Astrocyte (in vitro differentiated cells and primary cell): ENCODE data around the gene MBOAT7.

Experiments
- EZH2 ChIP-seq: IDR thresholded peaks from 2 replicates; pipeline ENCODE4 v1.6.1; 2012; ENCODE audit warnings: mild to moderate bottlenecking, low read length, inconsistent platforms; ENCODE audit not compliant: insufficient read depth
- TF ChIP-seq, protein P1 (sequence below): IDR thresholded peaks from 2 replicates; pipeline ENCODE4 v1.5.1; 2011; ENCODE audit warnings: low read depth, mild to moderate bottlenecking, inconsistent platforms, low read length, moderate library complexity; ENCODE audit not compliant: insufficient read depth

DNA sequence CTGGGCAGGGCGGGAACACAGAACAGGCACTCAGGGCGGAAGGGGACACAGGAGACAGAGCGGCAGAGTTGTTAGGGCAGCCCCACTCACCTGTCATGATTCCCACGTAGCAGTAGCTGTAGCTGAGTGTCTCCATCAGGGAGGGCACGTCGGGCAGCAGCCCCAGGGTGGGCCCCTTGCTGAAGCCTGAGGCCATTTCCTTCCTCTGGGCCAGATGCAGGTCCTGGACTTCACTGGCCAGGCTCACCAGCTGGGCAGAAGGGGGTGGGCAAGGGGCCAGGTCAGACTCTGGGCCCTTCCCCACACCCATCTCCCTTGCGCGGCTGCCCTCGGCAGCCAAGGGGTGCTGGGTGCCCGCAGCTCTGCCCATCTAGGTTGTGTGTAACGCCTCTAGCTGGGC lies 5.9 kb downstream of the MBOAT7 start:
- TF ChIP-seq, protein P1, sequence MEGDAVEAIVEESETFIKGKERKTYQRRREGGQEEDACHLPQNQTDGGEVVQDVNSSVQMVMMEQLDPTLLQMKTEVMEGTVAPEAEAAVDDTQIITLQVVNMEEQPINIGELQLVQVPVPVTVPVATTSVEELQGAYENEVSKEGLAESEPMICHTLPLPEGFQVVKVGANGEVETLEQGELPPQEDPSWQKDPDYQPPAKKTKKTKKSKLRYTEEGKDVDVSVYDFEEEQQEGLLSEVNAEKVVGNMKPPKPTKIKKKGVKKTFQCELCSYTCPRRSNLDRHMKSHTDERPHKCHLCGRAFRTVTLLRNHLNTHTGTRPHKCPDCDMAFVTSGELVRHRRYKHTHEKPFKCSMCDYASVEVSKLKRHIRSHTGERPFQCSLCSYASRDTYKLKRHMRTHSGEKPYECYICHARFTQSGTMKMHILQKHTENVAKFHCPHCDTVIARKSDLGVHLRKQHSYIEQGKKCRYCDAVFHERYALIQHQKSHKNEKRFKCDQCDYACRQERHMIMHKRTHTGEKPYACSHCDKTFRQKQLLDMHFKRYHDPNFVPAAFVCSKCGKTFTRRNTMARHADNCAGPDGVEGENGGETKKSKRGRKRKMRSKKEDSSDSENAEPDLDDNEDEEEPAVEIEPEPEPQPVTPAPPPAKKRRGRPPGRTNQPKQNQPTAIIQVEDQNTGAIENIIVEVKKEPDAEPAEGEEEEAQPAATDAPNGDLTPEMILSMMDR, result no peak
- TF ChIP-seq EZH2, result no peak
